Activated T-cell treated with anti-CD3 and anti-CD28 coated beads for 48 hours (primary cell): ENCODE data around the gene CDHR5.

Experiments used
- DNase-seq: peaks from one replicate; pipeline ENCODE4 v3.0.0-alpha.2; 2020; ENCODE audit warnings: low read depth

Gene CDHR5

DNA sequence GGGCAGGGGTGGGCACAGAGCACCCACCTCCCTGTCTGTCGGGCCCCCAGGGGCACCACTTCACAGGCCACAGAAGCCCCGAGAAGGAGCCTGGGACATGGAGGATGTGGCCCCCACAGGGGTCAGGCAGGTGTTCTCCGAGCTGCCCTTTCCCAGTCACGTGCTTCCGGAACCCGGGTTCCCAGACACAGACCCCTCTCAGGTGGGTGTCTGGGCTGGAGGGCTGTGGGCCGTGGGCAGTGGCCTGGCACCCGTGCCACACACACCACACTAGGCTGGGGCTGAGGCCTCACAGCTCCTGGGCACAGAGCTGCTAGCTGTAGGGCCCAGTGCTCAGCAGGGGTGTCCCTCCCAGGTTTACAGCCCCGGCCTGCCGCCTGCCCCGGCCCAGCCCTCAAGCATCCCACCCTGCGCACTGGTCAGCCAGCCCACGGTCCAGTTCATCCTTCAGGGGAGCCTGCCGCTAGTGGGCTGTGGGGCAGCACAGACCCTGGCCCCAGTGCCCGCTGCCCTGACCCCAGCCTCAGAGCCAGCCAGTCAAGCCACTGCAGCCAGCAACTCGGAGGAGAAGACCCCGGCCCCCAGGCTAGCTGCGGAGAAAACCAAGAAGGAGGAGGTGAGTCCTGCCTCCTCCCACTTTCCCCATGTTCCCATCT, 14.5 kb downstream of the CDHR5 start:
- DNase-seq: no peak

- DNase-seq: no peak
Observed at GRCh38 chr11:609341-609811, 15.4 kb downstream of the CDHR5 start.

- no peak for DNase-seq
Observed at GRCh38 chr11:608791-609251, 15.9 kb downstream of the CDHR5 start.

GRCh38 chr11:607971-608659, 16.6 kb downstream of the CDHR5 start:
- no peak for DNase-seq

DNA sequence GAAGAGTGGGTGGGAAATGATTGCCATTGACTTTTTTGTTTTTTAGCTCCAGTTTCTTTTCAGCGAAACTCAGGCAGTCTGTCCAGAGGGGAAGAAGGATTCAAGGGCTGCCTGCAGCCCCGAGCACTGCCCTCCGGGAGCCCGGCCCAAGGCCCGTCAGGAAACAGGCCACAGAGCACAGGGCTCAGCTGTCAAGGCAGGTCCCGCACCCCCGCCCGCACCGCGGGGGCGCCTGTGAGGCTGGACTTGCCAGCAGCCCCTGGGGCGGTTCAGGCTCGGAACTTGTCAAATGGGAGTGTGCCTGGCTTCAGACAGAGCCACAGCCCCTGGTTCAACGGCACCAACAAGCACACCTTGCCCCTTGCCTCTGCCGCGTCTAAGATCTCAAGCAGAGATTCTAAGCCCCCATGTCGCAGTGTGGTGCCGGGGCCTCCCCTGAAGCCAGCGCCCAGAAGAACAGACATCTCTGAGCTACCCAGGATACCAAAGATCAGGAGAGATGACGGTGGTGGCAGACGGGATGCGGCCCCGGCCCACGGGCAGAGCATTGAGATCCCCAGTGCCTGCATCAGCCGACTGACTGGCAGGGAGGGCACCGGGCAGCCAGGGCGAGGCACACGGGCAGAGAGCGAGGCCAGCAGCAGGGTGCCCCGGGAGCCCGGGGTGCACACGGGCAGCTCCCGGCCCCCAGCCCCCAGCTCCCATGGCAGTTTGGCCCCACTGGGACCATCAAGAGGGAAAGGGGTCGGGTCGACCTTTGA, 17.6 kb downstream of the CDHR5 start:
- no peak for DNase-seq

DNA sequence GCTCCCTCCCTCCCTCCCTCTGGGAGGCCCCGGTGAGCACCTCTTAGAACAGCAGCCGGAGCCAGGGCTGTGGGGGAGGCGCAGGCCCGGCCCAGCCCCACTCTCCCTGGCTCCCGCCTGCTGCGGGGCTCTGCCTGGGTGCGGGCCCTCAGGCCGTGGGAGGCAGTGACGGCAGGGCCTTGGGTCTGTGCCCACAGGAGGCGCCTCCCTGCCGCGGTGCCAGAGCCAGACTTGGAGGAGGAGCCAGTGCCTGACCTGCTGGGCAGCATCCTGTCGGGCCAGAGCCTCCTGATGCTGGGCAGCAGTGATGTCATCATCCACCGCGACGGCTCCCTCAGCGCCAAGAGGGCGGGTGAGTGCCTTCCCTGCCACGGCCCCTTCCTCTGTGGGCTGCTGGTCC, 18.5 kb downstream of the CDHR5 start:
- no peak for DNase-seq

DNA sequence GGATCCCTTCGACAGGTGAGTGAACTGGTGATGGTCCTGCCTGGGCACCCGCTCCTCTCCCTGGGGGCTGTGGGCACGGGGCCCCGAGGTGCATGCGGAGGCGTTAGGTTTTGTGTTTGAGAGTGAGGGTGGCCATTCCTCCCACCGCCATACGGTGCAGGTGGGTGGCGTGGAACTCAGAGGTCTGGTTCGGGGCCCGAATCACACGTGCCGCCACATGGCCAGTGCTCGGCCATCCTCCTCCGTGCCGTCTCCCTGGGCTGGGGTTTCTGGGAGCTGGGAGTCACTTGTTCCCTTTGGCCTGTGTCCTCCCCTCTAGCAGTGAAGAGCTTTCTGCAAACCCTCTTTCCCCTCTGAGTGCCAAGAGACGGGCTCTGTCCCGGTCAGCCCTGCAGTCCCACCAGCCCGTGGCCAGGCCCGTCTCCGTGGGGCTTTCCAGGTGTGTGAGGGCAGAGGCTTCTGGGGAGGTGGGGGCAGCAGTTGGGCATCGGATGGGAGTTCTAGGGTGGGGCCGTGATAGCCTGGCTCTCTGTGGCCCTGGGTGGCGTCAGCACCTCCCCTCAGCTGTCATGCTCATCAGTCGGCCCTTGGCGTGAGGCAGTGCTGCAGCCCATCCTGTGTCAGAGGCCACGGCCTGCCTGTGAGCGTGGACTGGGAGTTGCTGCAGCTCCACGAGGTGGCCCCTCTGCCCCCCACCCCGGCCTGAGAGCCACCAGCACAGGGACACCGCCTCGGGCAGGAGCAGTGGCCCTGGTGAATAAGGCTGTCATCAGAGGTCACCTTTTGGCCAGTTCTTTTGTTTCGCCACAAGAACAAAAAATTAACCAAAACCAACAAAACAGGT, 19.2 kb downstream of the CDHR5 start:
- DNase-seq: no peak

GRCh38 chr11:603154-603553, 21.6 kb downstream of the CDHR5 start:
- no peak for DNase-seq

DNA sequence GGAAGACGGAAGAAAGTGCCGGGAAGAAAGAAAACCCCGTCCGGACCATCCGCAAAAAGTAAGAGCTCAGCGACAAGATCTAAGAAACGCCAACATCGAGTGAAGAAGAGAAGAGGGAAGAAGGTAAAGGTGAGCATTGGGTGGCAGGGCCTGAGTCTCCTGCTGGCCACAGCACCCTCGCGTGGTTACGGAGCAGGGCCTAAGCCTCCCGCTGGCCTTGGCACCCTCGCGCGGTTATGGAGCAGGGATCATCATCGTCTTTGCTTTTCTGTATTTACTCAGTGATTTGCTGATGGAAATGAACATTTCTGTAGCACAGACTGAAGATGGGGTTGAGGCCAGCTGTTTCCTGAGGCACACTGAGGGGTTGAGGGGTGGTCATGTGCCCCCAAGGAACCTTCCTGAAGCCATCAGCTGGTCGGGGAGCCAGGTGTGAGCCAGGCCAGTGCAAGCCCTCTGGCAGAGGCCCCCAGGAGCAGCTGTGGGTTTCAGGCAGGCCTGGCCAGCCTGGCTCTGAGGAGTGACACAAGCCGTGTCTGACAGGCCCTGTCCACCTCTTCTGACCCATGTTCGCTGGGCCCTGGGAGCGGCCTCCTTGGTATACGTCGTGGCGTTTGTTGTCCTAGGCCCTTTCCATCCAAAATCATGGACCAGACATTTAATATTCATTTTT, 23.0 kb downstream of the CDHR5 start:
- DNase-seq: no peak

- DNase-seq: no peak
Observed at GRCh38 chr11:598005-598680, 26.6 kb downstream of the CDHR5 start.

- DNase-seq: no peak
Observed at GRCh38 chr11:597166-597725, 27.5 kb downstream of the CDHR5 start.

- DNase-seq: no peak
Observed at GRCh38 chr11:596374-596773, 28.4 kb downstream of the CDHR5 start.

DNA sequence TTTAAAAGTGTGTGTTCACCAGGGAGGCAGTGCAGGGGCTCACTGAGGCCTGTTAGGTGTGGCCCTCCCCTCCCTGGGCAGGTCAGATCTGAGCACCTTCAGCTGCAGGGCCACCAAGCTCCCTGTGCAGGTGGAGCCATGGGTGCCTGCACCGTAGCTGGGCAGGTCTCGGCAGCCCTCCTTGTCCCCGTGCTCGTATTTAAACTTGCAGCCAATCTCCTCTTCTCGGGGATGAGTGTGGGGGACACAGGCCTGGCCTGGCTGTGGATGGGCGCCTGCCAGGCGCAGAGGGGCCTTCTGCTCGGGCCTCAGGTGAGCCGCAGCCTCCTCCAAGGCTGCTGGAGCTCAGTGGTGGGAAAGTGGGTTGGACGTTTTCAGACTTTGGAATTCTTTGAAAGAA, 29.4 kb downstream of the CDHR5 start:
- no peak for DNase-seq

GRCh38 chr11:593347-593746, 31.4 kb downstream of the CDHR5 start:
- DNase-seq: no peak

DNA sequence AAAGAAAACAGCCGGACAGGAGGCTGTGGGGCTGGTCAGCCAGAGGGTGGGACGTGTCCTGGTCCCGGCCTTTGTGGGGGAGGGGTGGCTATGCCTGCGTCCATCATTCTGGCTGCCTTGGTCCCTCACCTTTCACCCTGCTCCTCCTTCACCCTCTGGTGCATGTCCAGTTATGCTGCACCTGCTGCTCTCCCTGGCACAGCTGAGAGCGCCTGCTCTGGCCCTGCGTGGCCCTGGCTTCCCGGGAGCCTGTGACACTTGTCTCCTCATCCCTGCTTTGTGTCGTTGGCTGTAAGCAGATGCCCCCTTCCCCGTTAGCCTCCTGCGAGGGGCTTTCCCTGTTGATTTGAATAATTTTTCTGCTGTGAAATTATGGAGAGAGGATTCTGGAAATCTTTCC, 31.8 kb downstream of the CDHR5 start:
- DNase-seq: no peak

DNA sequence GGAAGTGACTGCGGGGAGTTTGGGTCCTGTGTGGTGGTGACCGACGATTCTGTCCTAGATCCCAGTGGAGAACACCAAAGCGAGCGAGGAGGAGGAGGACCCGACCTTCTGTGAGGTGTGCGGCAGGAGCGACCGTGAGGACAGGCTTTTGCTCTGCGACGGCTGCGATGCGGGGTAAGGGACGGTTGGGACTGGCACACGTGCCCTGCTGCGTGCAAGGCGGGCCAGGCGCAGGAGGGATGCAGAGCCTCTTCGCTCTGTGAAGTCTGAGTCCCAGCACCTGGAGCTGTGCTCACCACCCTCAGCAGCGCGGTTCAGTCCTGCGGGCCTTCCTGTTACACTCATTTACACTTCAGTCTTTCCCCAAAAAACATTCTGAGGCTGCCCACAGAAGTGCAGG, 32.3 kb downstream of the CDHR5 start:
- DNase-seq: no peak

- no peak for DNase-seq
Observed at GRCh38 chr11:590997-591396, 33.8 kb downstream of the CDHR5 start.

GRCh38 chr11:589798-590197, 35.0 kb downstream of the CDHR5 start:
- no peak for DNase-seq

GRCh38 chr11:587978-588380, 36.8 kb downstream of the CDHR5 start:
- DNase-seq: peak; percentile 60

DNA sequence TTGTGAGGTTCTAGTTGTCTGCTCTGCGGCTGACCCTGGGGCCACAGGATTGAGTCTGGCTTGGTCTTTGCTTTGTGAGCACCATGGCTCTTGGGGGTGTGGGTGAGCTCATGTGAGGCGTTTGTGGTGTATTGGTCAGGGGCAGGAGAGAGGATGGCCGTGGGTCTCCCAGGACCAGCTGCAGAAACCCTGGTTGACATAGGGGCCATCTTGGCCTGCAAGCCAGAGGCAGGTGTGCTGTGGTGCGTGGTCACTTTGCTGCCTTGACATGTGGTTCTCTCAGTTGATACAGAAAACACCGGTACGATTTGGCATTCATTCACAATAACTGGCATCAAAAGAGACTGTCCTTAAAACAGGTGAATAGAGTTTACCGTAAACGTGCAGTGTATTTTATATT, 37.2 kb downstream of the CDHR5 start:
- DNase-seq: no peak
